ENCODE results near the gene OR5J2. TPM values are rescaled to one million over a fixed set of nuclear protein-coding genes. Genes with fewer than 3 reads are reported as not detected.
"Not testable (repeated sequence)": the region's sequence is repeated elsewhere in the genome, so short reads cannot be mapped to it uniquely, and the experiment has no call there.

Gene OR5J2
- total and polyA plus RNA-seq, 2 of the 13 experiments (the other 11 are each of a cell fraction or from before 2014, with no cell fraction given), result not detected

GRCh38 chr11:56214537-56214936 lies 38.1 kb downstream of the OR5J2 start:
- Histone ChIP-seq H3K36me3 (replicated peaks in 1 of 2; ENCODE audit: control insufficient read depth in 1 of 2, insufficient read depth in 2 of 2, low read length in 2 of 2) (no peaks in the 10 kb centered on the region), H3K27ac (ENCODE audit: extremely low read length, insufficient read depth, low read length) (no peak overlapping the region), H3K4me3 (replicated peaks in 1 of 3; ENCODE audit: insufficient read depth in 1 of 3, low read depth in 2 of 3, low read length in 3 of 3) (no peak overlapping the region), H3K4me2 (ENCODE audit: low read depth, low read length) (no peak overlapping the region), H3K9me3 (ENCODE audit: low read length) (peaks cover 52% of the 10 kb centered on the region), H3K9ac (ENCODE audit: insufficient read depth, low read depth, low read length) (no peak overlapping the region), H2AFZ (ENCODE audit: low read length) (no peak overlapping the region), H3K4me1 (ENCODE audit: insufficient read depth, low read length) (no peaks in the 10 kb centered on the region), H4K20me1 (ENCODE audit: insufficient read depth, low read length) (no peaks in the 10 kb centered on the region), H3K79me2 (ENCODE audit: insufficient read depth, low read length) (no peaks in the 10 kb centered on the region), H3K27me3 (ENCODE audit: control insufficient read depth in 1 of 2, insufficient read depth in 2 of 2, low read length in 2 of 2) (no peaks in the 10 kb centered on the region)
- BruUV-seq (replicated peaks), result no TSS peak
- CTCF ChIA-PET (ENCODE audit: low intra/inter-chr PET ratio, low total read pairs), result no interaction called here
- TF ChIP-seq NR1H2 (CRISPR knock-in tag; IDR thresholded peaks at IDR 0.05; ENCODE audit: borderline replicate concordance, low read depth) (no peak), KLF16 (CRISPR knock-in tag; IDR thresholded peaks at IDR 0.05) (no peak), ZNF777 (CRISPR knock-in tag; IDR thresholded peaks at IDR 0.05) (no peak)
- POLR2A ChIA-PET, result no interaction called here
- 0% methylated on average over 2 of the region's 2 CpGs for WGBS (ENCODE audit: low lambda C conversion rate)
- intact Hi-C loops (cut with micrococcal nuclease; ENCODE audit: unreplicated experiment), result no loop called here
- DNase-seq (ENCODE audit: low spot score) (no peak), ATAC-seq (no peak), FAIRE-seq (no peak)
- in situ Hi-C loops (cut with HindIII; ENCODE audit: extremely low pct_ligation_motif_present, low pct_unique_long_range_greater_than_20kb), result no loop called here

GRCh38 chr11:56219735-56220134 lies 43.3 kb downstream of the OR5J2 start:
- H3K4me3 ChIP-seq (replicated peaks in 1 of 3; ENCODE audit: insufficient read depth in 1 of 3, low read depth in 2 of 3, low read length in 3 of 3); ATAC-seq; H2AFZ ChIP-seq (ENCODE audit: low read length); H3K27ac ChIP-seq (ENCODE audit: extremely low read length, insufficient read depth, low read length); H3K4me2 ChIP-seq (ENCODE audit: low read depth, low read length); POLR2A ChIA-PET; H4K20me1 ChIP-seq (ENCODE audit: insufficient read depth, low read length); H3K36me3 ChIP-seq (replicated peaks in 1 of 2; ENCODE audit: control insufficient read depth in 1 of 2, insufficient read depth in 2 of 2, low read length in 2 of 2); BruUV-seq (replicated peaks); DNase-seq (ENCODE audit: low spot score); H3K27me3 ChIP-seq (ENCODE audit: control insufficient read depth in 1 of 2, insufficient read depth in 2 of 2, low read length in 2 of 2); in situ Hi-C loops (cut with HindIII; ENCODE audit: extremely low pct_ligation_motif_present, low pct_unique_long_range_greater_than_20kb); CTCF ChIA-PET (ENCODE audit: low intra/inter-chr PET ratio, low total read pairs); H3K79me2 ChIP-seq (ENCODE audit: insufficient read depth, low read length); intact Hi-C loops (cut with micrococcal nuclease; ENCODE audit: unreplicated experiment); H3K9ac ChIP-seq (ENCODE audit: insufficient read depth, low read depth, low read length); FAIRE-seq; H3K4me1 ChIP-seq (ENCODE audit: insufficient read depth, low read length): not testable (repeated sequence)
- 0% methylated on average over 3 of the region's 5 CpGs for WGBS (ENCODE audit: low lambda C conversion rate)
- peaks cover 30% of the 10 kb centered on the region for H3K9me3 ChIP-seq (ENCODE audit: low read length)

Other genes starting within 250 kb of the OR5J2 start
- not detected in 2 replicates for gene OR5I1, start 240.2 kb upstream of the OR5J2 start, total RNA-seq (2016; rRNA removed; fragmentation: Illumina TruSeq; extraction: Trizol)
- not detected in 2 replicates for gene OR5I1, start 240.2 kb upstream of the OR5J2 start, polyA plus RNA-seq (2011; rRNA removed)
- not detected in 2 replicates for gene OR10AG1, start 206.7 kb upstream of the OR5J2 start, total RNA-seq (2016; rRNA removed; fragmentation: Illumina TruSeq; extraction: Trizol)
- not detected in 2 replicates for gene OR10AG1, start 206.7 kb upstream of the OR5J2 start, polyA plus RNA-seq (2011; rRNA removed)
- gene OR5F1, start 182.0 kb upstream of the OR5J2 start, total RNA-seq (2016; rRNA removed; fragmentation: Illumina TruSeq; extraction: Trizol), result not detected in 2 replicates
- not detected in 2 replicates for gene OR5F1, start 182.0 kb upstream of the OR5J2 start, polyA plus RNA-seq (2011; rRNA removed)
- not detected in 2 replicates for gene OR5AS1, start 149.0 kb upstream of the OR5J2 start, total RNA-seq (2016; rRNA removed; fragmentation: Illumina TruSeq; extraction: Trizol)
- not detected in 2 replicates for gene OR5AS1, start 149.0 kb upstream of the OR5J2 start, polyA plus RNA-seq (2011; rRNA removed)
- gene OR8I2, start 83.3 kb upstream of the OR5J2 start, total RNA-seq (2016; rRNA removed; fragmentation: Illumina TruSeq; extraction: Trizol), result not detected in 2 replicates
- not detected in 2 replicates for gene OR8I2, start 83.3 kb upstream of the OR5J2 start, polyA plus RNA-seq (2011; rRNA removed)
- not detected in 2 replicates for gene OR8H2, start 72.9 kb upstream of the OR5J2 start, total RNA-seq (2016; rRNA removed; fragmentation: Illumina TruSeq; extraction: Trizol)
- not detected in 2 replicates for gene OR8H2, start 72.9 kb upstream of the OR5J2 start, polyA plus RNA-seq (2011; rRNA removed)
- not detected in 2 replicates for gene OR8H3, start 54.2 kb upstream of the OR5J2 start, total RNA-seq (2016; rRNA removed; fragmentation: Illumina TruSeq; extraction: Trizol)
- not detected in 2 replicates for gene OR8H3, start 54.2 kb upstream of the OR5J2 start, polyA plus RNA-seq (2011; rRNA removed)
- gene OR8J3, start 36.4 kb upstream of the OR5J2 start, total RNA-seq (2016; rRNA removed; fragmentation: Illumina TruSeq; extraction: Trizol), result not detected in 2 replicates
- not detected in 2 replicates for gene OR8J3, start 36.4 kb upstream of the OR5J2 start, polyA plus RNA-seq (2011; rRNA removed)
- gene OR8K5, start 16.3 kb upstream of the OR5J2 start, total RNA-seq (2016; rRNA removed; fragmentation: Illumina TruSeq; extraction: Trizol), result not detected in 2 replicates
- gene OR8K5, start 16.3 kb upstream of the OR5J2 start, polyA plus RNA-seq (2011; rRNA removed), result not detected in 2 replicates
- not detected in 2 replicates for gene OR5T2, start 57.6 kb downstream of the OR5J2 start, total RNA-seq (2016; rRNA removed; fragmentation: Illumina TruSeq; extraction: Trizol)
- gene OR5T2, start 57.6 kb downstream of the OR5J2 start, polyA plus RNA-seq (2011; rRNA removed), result not detected in 2 replicates
- gene OR5T3, start 75.6 kb downstream of the OR5J2 start, total RNA-seq (2016; rRNA removed; fragmentation: Illumina TruSeq; extraction: Trizol), result not detected in 2 replicates
- gene OR5T3, start 75.6 kb downstream of the OR5J2 start, polyA plus RNA-seq (2011; rRNA removed), result not detected in 2 replicates
- gene OR5T1, start 97.5 kb downstream of the OR5J2 start, total RNA-seq (2016; rRNA removed; fragmentation: Illumina TruSeq; extraction: Trizol), result not detected in 2 replicates
- not detected in 2 replicates for gene OR5T1, start 97.5 kb downstream of the OR5J2 start, polyA plus RNA-seq (2011; rRNA removed)
- gene OR8H1, start 115.6 kb downstream of the OR5J2 start, total RNA-seq (2016; rRNA removed; fragmentation: Illumina TruSeq; extraction: Trizol), result not detected in 2 replicates
- gene OR8H1, start 115.6 kb downstream of the OR5J2 start, polyA plus RNA-seq (2011; rRNA removed), result not detected in 2 replicates
- not detected in 2 replicates for gene OR8K3, start 138.5 kb downstream of the OR5J2 start, total RNA-seq (2016; rRNA removed; fragmentation: Illumina TruSeq; extraction: Trizol)
- not detected in 2 replicates for gene OR8K3, start 138.5 kb downstream of the OR5J2 start, polyA plus RNA-seq (2011; rRNA removed)
- gene OR8K1, start 169.4 kb downstream of the OR5J2 start, total RNA-seq (2016; rRNA removed; fragmentation: Illumina TruSeq; extraction: Trizol), result not detected in 2 replicates
- not detected in 2 replicates for gene OR8K1, start 169.4 kb downstream of the OR5J2 start, polyA plus RNA-seq (2011; rRNA removed)
- gene OR8J1, start 177.7 kb downstream of the OR5J2 start, total RNA-seq (2016; rRNA removed; fragmentation: Illumina TruSeq; extraction: Trizol), result not detected in 2 replicates
- gene OR8J1, start 177.7 kb downstream of the OR5J2 start, polyA plus RNA-seq (2011; rRNA removed), result not detected in 2 replicates
- gene OR8U1, start 199.0 kb downstream of the OR5J2 start, total RNA-seq (2016; rRNA removed; fragmentation: Illumina TruSeq; extraction: Trizol), result not detected in 2 replicates
- not detected in 2 replicates for gene OR8U1, start 199.0 kb downstream of the OR5J2 start, polyA plus RNA-seq (2011; rRNA removed)
- not detected in 2 replicates for gene OR5AL1, start 236.1 kb downstream of the OR5J2 start, total RNA-seq (2016; rRNA removed; fragmentation: Illumina TruSeq; extraction: Trizol)
- not detected in 2 replicates for gene OR5AL1, start 236.1 kb downstream of the OR5J2 start, polyA plus RNA-seq (2011; rRNA removed)

Data from HepG2 (cell line).